ENCODE results near the gene NEDD9. TPM values are rescaled to one million over a fixed set of nuclear protein-coding genes. Genes with fewer than 3 reads are reported as not detected.

The NEDD9 gene
- total and polyA plus RNA-seq, 4 donors: 7.5 to 16.8 (median 11.7) TPM

DNA sequence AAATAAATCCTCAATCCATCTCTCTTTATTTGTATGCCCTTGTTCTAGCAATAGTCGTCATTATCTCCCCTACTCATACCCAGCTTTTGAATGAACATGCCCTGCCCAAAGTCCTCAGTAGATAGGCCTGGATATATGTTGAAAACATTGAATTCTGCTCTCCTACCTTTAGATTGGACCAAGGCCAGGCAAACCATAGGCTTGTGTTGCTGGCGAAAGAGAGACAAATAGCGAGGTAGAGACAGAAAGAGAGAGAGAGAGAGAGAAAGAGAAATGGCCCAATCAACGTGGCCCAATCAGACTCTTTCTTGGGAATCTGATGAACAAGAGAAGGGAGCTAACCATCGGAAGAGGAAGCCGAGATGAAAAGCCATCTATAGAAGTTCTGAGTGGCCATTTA is 45.2 kb downstream of the NEDD9 start:
- H3K27me3 ChIP-seq (ENCODE audit: control insufficient read depth in 4 of 4, insufficient read depth in 4 of 4, low read length in 3 of 4): no peaks in the 10 kb centered on the region
- H3K4me3 ChIP-seq (ENCODE audit: low read depth in 1 of 3, low read length in 3 of 3): no peak overlapping the region
- peaks cover 7 to 27% (median 19%) of the 10 kb centered on the region in 4 donors for H3K36me3 ChIP-seq (ENCODE audit: control insufficient read depth in 4 of 4, insufficient read depth in 3 of 4, low read depth in 1 of 4, low read length in 3 of 4)
- 92% methylated on average over 6 of the region's 6 CpGs for WGBS
- no peak for DNase-seq (ENCODE audit: low spot score)
- H3K4me1 ChIP-seq (ENCODE audit: control insufficient read depth in 4 of 4, insufficient read depth in 4 of 4, low read length in 3 of 4): peaks cover 0 to 8% (median 2%) of the 10 kb centered on the region in 4 donors
- peak overlapping the region in 1 of 2 donors; percentile 74 for H3K27ac ChIP-seq (ENCODE audit: low read depth in 1 of 2, low read length in 2 of 2)
- no peak overlapping the region for H3K9ac ChIP-seq (ENCODE audit: low read depth in 1 of 2, low read length in 2 of 2)
- TF ChIP-seq NR2F2 (IDR thresholded peaks at IDR 0.05): no peak
- no peak for TF ChIP-seq HNF4A (conservative IDR thresholded peaks at IDR 0.05)
- TF ChIP-seq GABPA (IDR thresholded peaks at IDR 0.05 in 1 of 2, conservative IDR thresholded peaks at IDR 0.05 in 1 of 2): no peak
- TF ChIP-seq RAD21 (IDR thresholded peaks at IDR 0.05): no peak
- no peak for TF ChIP-seq SP1 (IDR thresholded peaks at IDR 0.05)
- no peak for TF ChIP-seq MAX (IDR thresholded peaks at IDR 0.05)
- no peak for TF ChIP-seq FOXA1 (IDR thresholded peaks at IDR 0.05)
- no peak for TF ChIP-seq RXRA (IDR thresholded peaks at IDR 0.05)
- no peaks in the 10 kb centered on the region for H3K9me3 ChIP-seq (ENCODE audit: control insufficient read depth in 4 of 4, low read length in 3 of 4)

DNA sequence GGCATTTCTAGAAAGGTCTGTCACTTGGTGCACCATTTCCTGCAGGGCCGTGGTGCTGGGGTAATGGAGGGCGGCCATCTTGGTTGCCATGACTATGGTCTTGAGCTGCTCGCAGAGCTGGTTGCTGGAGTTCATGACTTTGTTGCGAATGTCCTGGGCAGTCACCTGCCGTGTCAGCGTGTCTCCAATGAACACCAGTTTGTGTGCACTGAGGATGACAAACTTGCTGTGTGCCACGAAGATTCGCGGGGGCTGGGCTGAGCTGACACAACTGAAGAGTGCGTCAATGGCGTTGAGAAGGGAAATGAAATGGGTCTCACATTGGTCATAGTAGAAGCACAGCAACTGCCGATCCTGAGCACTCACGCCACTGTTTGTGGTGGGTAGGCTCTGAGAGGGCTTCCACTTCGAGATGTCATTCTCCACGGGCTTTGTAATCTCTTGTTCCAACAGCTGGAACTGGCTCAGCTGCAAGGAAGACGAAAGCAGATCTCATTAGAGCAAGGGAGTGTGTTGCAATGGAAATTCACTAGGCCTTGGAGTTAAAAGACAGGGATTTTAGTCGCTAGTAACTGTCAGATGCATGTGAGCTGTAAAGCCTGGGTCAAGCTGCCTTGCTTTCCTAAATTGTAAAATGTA is 47.1 kb downstream of the NEDD9 start:
- H3K9me3 ChIP-seq (ENCODE audit: control insufficient read depth in 4 of 4, low read length in 3 of 4): no peaks in the 10 kb centered on the region
- no peak for DNase-seq (ENCODE audit: low spot score)
- WGBS: 96% methylated on average over 17 of the region's 17 CpGs
- no peak overlapping the region for H3K4me3 ChIP-seq (ENCODE audit: low read depth in 1 of 3, low read length in 3 of 3)
- peaks cover 0 to 8% (median 2%) of the 10 kb centered on the region in 4 donors for H3K4me1 ChIP-seq (ENCODE audit: control insufficient read depth in 4 of 4, insufficient read depth in 4 of 4, low read length in 3 of 4)
- H3K27ac ChIP-seq (ENCODE audit: low read depth in 1 of 2, low read length in 2 of 2): no peak overlapping the region
- peak in 1 of 2 donors; percentile 14 for TF ChIP-seq RAD21 (IDR thresholded peaks at IDR 0.05)
- TF ChIP-seq HNF4A (conservative IDR thresholded peaks at IDR 0.05): no peak
- no peaks in the 10 kb centered on the region for H3K27me3 ChIP-seq (ENCODE audit: control insufficient read depth in 4 of 4, insufficient read depth in 4 of 4, low read length in 3 of 4)
- peaks cover 3 to 18% (median 13%) of the 10 kb centered on the region in 4 donors for H3K36me3 ChIP-seq (ENCODE audit: control insufficient read depth in 4 of 4, insufficient read depth in 3 of 4, low read depth in 1 of 4, low read length in 3 of 4)
- H3K9ac ChIP-seq (ENCODE audit: low read depth in 1 of 2, low read length in 2 of 2): no peak overlapping the region

GRCh38 chr6:11183761-11184362 is 48.6 kb downstream of the NEDD9 start:
- WGBS: 91% methylated on average over 3 of the region's 3 CpGs
- Histone ChIP-seq H3K36me3 (ENCODE audit: control insufficient read depth in 4 of 4, insufficient read depth in 3 of 4, low read depth in 1 of 4, low read length in 3 of 4) (peaks cover 3 to 14% (median 6%) of the 10 kb centered on the region in 4 donors), H3K27ac (ENCODE audit: low read depth in 1 of 2, low read length in 2 of 2) (no peak overlapping the region), H3K9ac (ENCODE audit: low read depth in 1 of 2, low read length in 2 of 2) (no peak overlapping the region), H3K27me3 (ENCODE audit: control insufficient read depth in 4 of 4, insufficient read depth in 4 of 4, low read length in 3 of 4) (no peaks in the 10 kb centered on the region), H3K9me3 (ENCODE audit: control insufficient read depth in 4 of 4, low read length in 3 of 4) (peaks cover 0 to 4% (median 0%) of the 10 kb centered on the region in 4 donors), H3K4me3 (ENCODE audit: low read depth in 1 of 3, low read length in 3 of 3) (no peak overlapping the region), H3K4me1 (ENCODE audit: control insufficient read depth in 4 of 4, insufficient read depth in 4 of 4, low read length in 3 of 4) (peaks cover 0 to 8% (median 2%) of the 10 kb centered on the region in 4 donors)
- no peak for TF ChIP-seq GABPA (IDR thresholded peaks at IDR 0.05 in 1 of 2, conservative IDR thresholded peaks at IDR 0.05 in 1 of 2)
- TF ChIP-seq TAF1 (conservative IDR thresholded peaks at IDR 0.05): no peak
- TF ChIP-seq, protein P1, sequence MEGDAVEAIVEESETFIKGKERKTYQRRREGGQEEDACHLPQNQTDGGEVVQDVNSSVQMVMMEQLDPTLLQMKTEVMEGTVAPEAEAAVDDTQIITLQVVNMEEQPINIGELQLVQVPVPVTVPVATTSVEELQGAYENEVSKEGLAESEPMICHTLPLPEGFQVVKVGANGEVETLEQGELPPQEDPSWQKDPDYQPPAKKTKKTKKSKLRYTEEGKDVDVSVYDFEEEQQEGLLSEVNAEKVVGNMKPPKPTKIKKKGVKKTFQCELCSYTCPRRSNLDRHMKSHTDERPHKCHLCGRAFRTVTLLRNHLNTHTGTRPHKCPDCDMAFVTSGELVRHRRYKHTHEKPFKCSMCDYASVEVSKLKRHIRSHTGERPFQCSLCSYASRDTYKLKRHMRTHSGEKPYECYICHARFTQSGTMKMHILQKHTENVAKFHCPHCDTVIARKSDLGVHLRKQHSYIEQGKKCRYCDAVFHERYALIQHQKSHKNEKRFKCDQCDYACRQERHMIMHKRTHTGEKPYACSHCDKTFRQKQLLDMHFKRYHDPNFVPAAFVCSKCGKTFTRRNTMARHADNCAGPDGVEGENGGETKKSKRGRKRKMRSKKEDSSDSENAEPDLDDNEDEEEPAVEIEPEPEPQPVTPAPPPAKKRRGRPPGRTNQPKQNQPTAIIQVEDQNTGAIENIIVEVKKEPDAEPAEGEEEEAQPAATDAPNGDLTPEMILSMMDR (IDR thresholded peaks at IDR 0.05; ENCODE audit: low read depth, low read length, missing input control): no peak
- TF ChIP-seq REST (IDR thresholded peaks at IDR 0.05): no peak
- no peak for TF ChIP-seq HNF4G (IDR thresholded peaks at IDR 0.05)
- TF ChIP-seq HNF4A (conservative IDR thresholded peaks at IDR 0.05): no peak
- TF ChIP-seq YY1 (IDR thresholded peaks at IDR 0.05): no peak
- TF ChIP-seq EGR1 (IDR thresholded peaks at IDR 0.05; ENCODE audit: low read depth in 2 of 2): no peak
- no peak for DNase-seq (ENCODE audit: low spot score)

Measured in liver (tissue), 9 donors.